ENCODE measurements around the gene FGD2.

DNA sequence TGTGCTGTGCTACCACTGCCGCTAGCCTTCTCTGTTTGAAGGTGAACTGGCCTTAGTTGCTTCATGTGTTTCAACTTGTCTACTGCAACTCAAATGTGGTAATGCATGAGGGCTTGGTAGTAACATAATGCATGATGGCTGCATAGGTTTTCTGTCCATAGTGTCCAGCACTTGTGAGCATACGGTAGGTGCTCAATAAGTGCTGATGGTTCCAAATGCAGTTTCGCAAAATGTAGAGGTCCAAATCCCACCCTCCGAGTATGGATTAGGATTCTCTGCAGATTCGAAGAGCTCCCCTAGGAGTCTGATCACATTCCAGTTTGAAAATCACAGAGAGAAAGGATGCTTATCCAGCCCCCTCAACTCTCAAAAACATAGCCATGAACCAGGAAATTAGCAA, 64.2 kb downstream of the FGD2 start:
- TF ChIP-seq EZH2 (IDR thresholded peaks at IDR 0.05) (no peak), POLR2AphosphoS5 (IDR thresholded peaks at IDR 0.05; ENCODE audit: borderline replicate concordance, low read depth, low read length) (no peak), FOXP2 (optimal IDR thresholded peaks at IDR 0.05; ENCODE audit: control extremely low read depth, extremely low read length, insufficient read depth) (no peak)

Measured in SK-N-MC (cell line).